Liver (tissue), 9 donors: ENCODE results near the gene SCG3. TPM values are rescaled to one million over a fixed set of nuclear protein-coding genes. Genes with fewer than 3 reads are reported as not detected.
A peak's percentile ranks its signal among the peaks of the same experiment; 100 is the strongest.

Experiments
- DNase-seq: peaks from one replicate; pipeline ENCODE4 v3.0.0-alpha.2; 2017; ENCODE audit warnings: low spot score
- H3K27ac ChIP-seq, 2 donors: one replicate each; pipeline ENCODE4 v1.7.0; 2013; ENCODE audit warnings: inconsistent platforms in 2 of 2, low read length in 2 of 2, control low read depth in 1 of 2, low read depth in 1 of 2, mild to moderate bottlenecking in 1 of 2
- H3K27me3 ChIP-seq, 4 donors: one replicate each; pipeline versions ENCODE4 v1.6.1 to v1.7.0; 2013; ENCODE audit warnings: low read length in 3 of 4, inconsistent platforms in 1 of 4, mild to moderate bottlenecking in 1 of 4, moderate library complexity in 1 of 4; ENCODE audit not compliant: control insufficient read depth in 4 of 4, insufficient read depth in 4 of 4
- H3K36me3 ChIP-seq, 4 donors: one replicate each; pipeline versions ENCODE4 v1.6.1 to v1.7.0; 2013; ENCODE audit warnings: low read length in 3 of 4, mild to moderate bottlenecking in 3 of 4, low read depth in 1 of 4, moderate library complexity in 1 of 4; ENCODE audit not compliant: control insufficient read depth in 4 of 4, insufficient read depth in 3 of 4
- H3K4me1 ChIP-seq, 4 donors: one replicate each; pipeline versions ENCODE4 v1.6.1 to v1.7.0; 2013; ENCODE audit warnings: low read length in 3 of 4, mild to moderate bottlenecking in 3 of 4, moderate library complexity in 1 of 4; ENCODE audit not compliant: control insufficient read depth in 4 of 4, insufficient read depth in 4 of 4
- H3K4me3 ChIP-seq, 3 donors: one replicate each; pipeline versions ENCODE4 v1.6.1 to v1.7.0; 2013; ENCODE audit warnings: low read length in 3 of 3, control low read depth in 1 of 3, low read depth in 1 of 3, mild to moderate bottlenecking in 1 of 3
- H3K9ac ChIP-seq, 2 donors: one replicate each; pipeline ENCODE4 v1.7.0; 2013; ENCODE audit warnings: low read length in 2 of 2, mild to moderate bottlenecking in 2 of 2, moderate library complexity in 2 of 2, control low read depth in 1 of 2, low read depth in 1 of 2
- H3K9me3 ChIP-seq, 4 donors: one replicate each; pipeline versions ENCODE4 v1.6.1 to v1.7.0; 2013; ENCODE audit warnings: low read length in 3 of 4; ENCODE audit not compliant: control insufficient read depth in 4 of 4
- ATF3 ChIP-seq: IDR thresholded peaks from 2 replicates; pipeline ENCODE4 v1.6.1; 2016; ENCODE audit warnings: antibody characterized with exemption
- CTCF ChIP-seq: fragments of 150-350 bp; IDR thresholded peaks from 2 replicates; pipeline ENCODE4 v1.5.1; 2017; ENCODE audit warnings: improper control_type of control experiment, low read depth, low read length; ENCODE audit not compliant: missing input control
- EGR1 ChIP-seq, 2 donors: IDR thresholded peaks; 2 replicates each; pipeline ENCODE4 v1.6.1; 2016 to 2018; ENCODE audit warnings: antibody characterized with exemption in 2 of 2, low read depth in 2 of 2
- FOXA1 ChIP-seq: IDR thresholded peaks from 2 replicates; pipeline ENCODE4 v1.6.1; 2016; ENCODE audit warnings: antibody characterized with exemption
- FOXA2 ChIP-seq: IDR thresholded peaks from 2 replicates; pipeline ENCODE4 v1.6.1; 2016; ENCODE audit warnings: antibody characterized with exemption
- GABPA ChIP-seq, 2 donors: IDR thresholded peaks in 1 of 2; conservative IDR thresholded peaks in 1 of 2; 2 replicates each; pipeline ENCODE4 v1.6.1; 2016; ENCODE audit warnings: antibody characterized with exemption in 2 of 2, mild to moderate bottlenecking in 1 of 2, moderate library complexity in 1 of 2
- HNF4A ChIP-seq, 2 donors: conservative IDR thresholded peaks; 2 replicates each; pipeline ENCODE4 v1.6.1; 2016; ENCODE audit warnings: antibody characterized with exemption in 2 of 2, mild to moderate bottlenecking in 2 of 2
- HNF4G ChIP-seq: IDR thresholded peaks from 2 replicates; pipeline ENCODE4 v1.6.1; 2016; ENCODE audit warnings: antibody characterized with exemption
- JUND ChIP-seq, 2 donors: IDR thresholded peaks; 2 replicates each; pipeline ENCODE4 v1.6.1; 2016; ENCODE audit warnings: antibody characterized with exemption in 2 of 2
- MAX ChIP-seq: IDR thresholded peaks from 2 replicates; pipeline ENCODE4 v1.6.1; 2016; ENCODE audit warnings: antibody characterized with exemption
- NR2F2 ChIP-seq: IDR thresholded peaks from 2 replicates; pipeline ENCODE4 v1.6.1; 2016; ENCODE audit warnings: antibody characterized with exemption
- RAD21 ChIP-seq, 2 donors: IDR thresholded peaks; 2 replicates each; pipeline ENCODE4 v1.6.1; 2016; ENCODE audit warnings: antibody characterized with exemption in 2 of 2, mild to moderate bottlenecking in 2 of 2
- REST ChIP-seq: IDR thresholded peaks from 2 replicates; pipeline ENCODE4 v1.6.1; 2016; ENCODE audit warnings: antibody characterized with exemption, mild to moderate bottlenecking
- RXRA ChIP-seq, 2 donors: IDR thresholded peaks; 2 replicates each; pipeline ENCODE4 v1.6.1; 2017 to 2018; ENCODE audit warnings: antibody characterized with exemption in 2 of 2, mild to moderate bottlenecking in 1 of 2
- SP1 ChIP-seq: IDR thresholded peaks from 2 replicates; pipeline ENCODE4 v1.6.1; 2018; ENCODE audit warnings: antibody characterized with exemption, mild to moderate bottlenecking
- TAF1 ChIP-seq: conservative IDR thresholded peaks from 2 replicates; pipeline ENCODE4 v1.6.1; 2016; ENCODE audit warnings: antibody characterized with exemption, mild to moderate bottlenecking
- YY1 ChIP-seq: IDR thresholded peaks from 2 replicates; pipeline ENCODE4 v1.6.1; 2016; ENCODE audit warnings: antibody characterized with exemption, mild to moderate bottlenecking
- ZBTB33 ChIP-seq: IDR thresholded peaks from 2 replicates; pipeline ENCODE4 v1.6.1; 2016; ENCODE audit warnings: antibody characterized with exemption
- WGBS: extraction: QIAGEN DNeasy Blood & Tissue Kit; methylation state at CpG from one replicate; pipeline ENCODE4 v1.1.7; 2013; 5-methylcytosine and 5-hydroxymethylcytosine counted together
- polyA plus RNA-seq, 2 donors: library from polyadenylated mRNA; stranded (reverse) in 1 of 2; unstranded in 1 of 2; fragments of 200-250 nt in 1 of 2; fragments of >200 nt in 1 of 2; fragmentation: Nextera tagmentation in 1 of 2; extraction: Ambion mirVana in 1 of 2; gene quantifications; one replicate each; pipeline versions ENCODE4 v1.2.1 to v1.2.3, GENCODE V29; 2013 to 2015
- total RNA-seq, 2 donors: library from RNA; depleted of rRNA; stranded (reverse); fragments of >200 nt; gene quantifications; one replicate each; pipeline ENCODE4 v1.2.3, GENCODE V29; 2014
- donor health status: healthy.
- donor health status: healthy.
- donor health status: healthy.
- donor health status: healthy.
- donor health status: healthy.

Gene SCG3
- total and polyA plus RNA-seq, 4 donors: under 0.01 to 0.05 (median 0.01) TPM; not detected in 1

- H3K4me3 ChIP-seq: no peak overlapping the region
- 78% methylated on average over 3 of the region's 3 CpGs for WGBS
- H3K9ac ChIP-seq: no peak overlapping the region
- no peaks in the 10 kb centered on the region for H3K4me1 ChIP-seq
- no peaks in the 10 kb centered on the region for H3K27me3 ChIP-seq
- TF ChIP-seq FOXA1 (no peak), RAD21 (IDR thresholded peaks at IDR 0.05) (peak in 1 of 2 donors; percentile 32), GABPA (IDR thresholded peaks at IDR 0.05 in 1 of 2, conservative IDR thresholded peaks at IDR 0.05 in 1 of 2) (no peak), MAX (no peak), REST (no peak), HNF4A (conservative IDR thresholded peaks at IDR 0.05) (no peak)
- no peaks in the 10 kb centered on the region for H3K36me3 ChIP-seq
- no peak overlapping the region for H3K27ac ChIP-seq
- DNase-seq: no peak
- no peaks in the 10 kb centered on the region for H3K9me3 ChIP-seq
These were observed 78.3 kb downstream of the SCG3 start for GRCh38 chr15:51759557-51760070.

GRCh38 chr15:51760805-51761204 is 79.5 kb downstream of the SCG3 start:
- DNase-seq: no peak
- WGBS: 68% methylated on average over 3 of the region's 3 CpGs
- Histone ChIP-seq H3K9ac (no peak overlapping the region), H3K36me3 (no peaks in the 10 kb centered on the region), H3K4me1 (no peaks in the 10 kb centered on the region), H3K27ac (no peak overlapping the region), H3K4me3 (no peak overlapping the region), H3K9me3 (no peaks in the 10 kb centered on the region), H3K27me3 (no peaks in the 10 kb centered on the region)
- TF ChIP-seq CTCF (no peak), TAF1 (no peak), YY1 (no peak), RAD21 (IDR thresholded peaks at IDR 0.05) (no peak), ZBTB33 (no peak), MAX (no peak), RXRA (IDR thresholded peaks at IDR 0.05) (no peak), SP1 (no peak), HNF4G (no peak), HNF4A (conservative IDR thresholded peaks at IDR 0.05) (no peak), NR2F2 (no peak), GABPA (IDR thresholded peaks at IDR 0.05 in 1 of 2, conservative IDR thresholded peaks at IDR 0.05 in 1 of 2) (no peak), FOXA2 (no peak), EGR1 (IDR thresholded peaks at IDR 0.05; ENCODE audit: low read depth in 2 of 2) (no peak), JUND (IDR thresholded peaks at IDR 0.05) (no peak), ATF3 (no peak), FOXA1 (no peak), REST (no peak)
